ENCODE data around the gene AUTS2.

AUTS2 gene

GRCh38 chr7:69907720-69908119, 309.4 kb downstream of the AUTS2 start:
- Histone ChIP-seq H3K4me2 (ENCODE audit: low read length) (no peak overlapping the region), H3K23ac (ENCODE audit: low read length) (no peak overlapping the region), H3K27me3 (ENCODE audit: insufficient read depth, low read length, poor library complexity) (no peaks in the 10 kb centered on the region), H3K56ac (ENCODE audit: low read length) (no peak overlapping the region), H3K27ac (ENCODE audit: low read depth, low read length) (no peak overlapping the region), H2AK5ac (ENCODE audit: low read length) (no peak overlapping the region), H4K5ac (ENCODE audit: low read length) (no peak overlapping the region), H3K79me1 (ENCODE audit: low read length) (no peaks in the 10 kb centered on the region), H3K36me3 (ENCODE audit: control insufficient read depth, insufficient read depth, low read length) (no peaks in the 10 kb centered on the region), H2BK120ac (ENCODE audit: low read depth, low read length) (no peak overlapping the region), H3K4ac (ENCODE audit: low read depth, low read length) (no peak overlapping the region), H3K4me1 (ENCODE audit: control insufficient read depth, low read depth, low read length) (no peaks in the 10 kb centered on the region), H3K9ac (ENCODE audit: low read length) (no peak overlapping the region), H3K79me2 (ENCODE audit: control insufficient read depth, insufficient read depth, low read length) (no peaks in the 10 kb centered on the region), H3K18ac (ENCODE audit: low read length) (no peak overlapping the region), H2BK15ac (replicated peaks; ENCODE audit: low read depth) (no peak overlapping the region), H4K8ac (ENCODE audit: low read depth, low read length) (no peak overlapping the region), H3K4me3 (ENCODE audit: low read length) (no peak overlapping the region), H2BK5ac (ENCODE audit: low read length) (no peak overlapping the region)
- DNase-seq = no peak

DNA sequence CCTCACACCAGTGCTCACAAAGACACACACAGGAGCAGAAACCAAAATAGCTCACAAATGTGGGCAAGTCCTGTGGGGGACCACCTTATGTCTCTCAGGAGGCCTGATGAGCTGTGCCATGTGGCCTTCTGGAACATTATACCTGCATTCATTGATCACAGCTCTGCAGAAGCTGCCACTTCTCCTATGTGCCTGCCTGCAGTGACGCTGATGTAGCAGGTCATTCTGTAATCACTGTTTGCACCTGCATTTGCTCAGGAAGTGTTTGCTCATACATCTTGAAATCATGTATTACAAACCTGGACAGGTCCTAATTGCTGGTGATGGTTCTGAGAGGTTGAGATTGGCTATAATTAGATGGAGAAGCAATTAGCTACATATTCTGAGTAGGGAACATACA, 310.2 kb downstream of the AUTS2 start:
- Histone ChIP-seq H3K4ac (ENCODE audit: low read depth, low read length) (no peak overlapping the region), H4K8ac (ENCODE audit: low read depth, low read length) (no peak overlapping the region), H3K4me3 (ENCODE audit: low read length) (no peak overlapping the region), H3K18ac (ENCODE audit: low read length) (no peak overlapping the region), H3K56ac (ENCODE audit: low read length) (no peak overlapping the region), H2AK5ac (ENCODE audit: low read length) (no peak overlapping the region), H3K27ac (ENCODE audit: low read depth, low read length) (no peak overlapping the region), H3K9ac (ENCODE audit: low read length) (no peak overlapping the region), H3K79me2 (ENCODE audit: control insufficient read depth, insufficient read depth, low read length) (no peaks in the 10 kb centered on the region), H3K36me3 (ENCODE audit: control insufficient read depth, insufficient read depth, low read length) (no peaks in the 10 kb centered on the region), H3K4me2 (ENCODE audit: low read length) (no peak overlapping the region), H3K79me1 (ENCODE audit: low read length) (no peaks in the 10 kb centered on the region), H2BK120ac (ENCODE audit: low read depth, low read length) (no peak overlapping the region), H2BK15ac (replicated peaks; ENCODE audit: low read depth) (no peak overlapping the region), H3K23ac (ENCODE audit: low read length) (no peak overlapping the region), H2BK5ac (ENCODE audit: low read length) (no peak overlapping the region), H3K4me1 (ENCODE audit: control insufficient read depth, low read depth, low read length) (no peaks in the 10 kb centered on the region), H3K27me3 (ENCODE audit: insufficient read depth, low read length, poor library complexity) (no peaks in the 10 kb centered on the region), H4K5ac (ENCODE audit: low read length) (no peak overlapping the region)
- no peak for DNase-seq
- WGBS (ENCODE audit: extremely low coverage, insufficient coverage, low lambda C conversion rate) = no CpG with 5 or more reads among the region's 1 CpG

- Histone ChIP-seq H3K36me3 (ENCODE audit: control insufficient read depth, insufficient read depth, low read length) (no peaks in the 10 kb centered on the region), H3K4me2 (ENCODE audit: low read length) (no peak overlapping the region), H3K4me1 (ENCODE audit: control insufficient read depth, low read depth, low read length) (no peaks in the 10 kb centered on the region), H3K9ac (ENCODE audit: low read length) (no peak overlapping the region), H3K27ac (ENCODE audit: low read depth, low read length) (no peak overlapping the region), H3K79me2 (ENCODE audit: control insufficient read depth, insufficient read depth, low read length) (no peaks in the 10 kb centered on the region), H4K8ac (ENCODE audit: low read depth, low read length) (no peak overlapping the region), H2BK15ac (replicated peaks; ENCODE audit: low read depth) (no peak overlapping the region), H3K27me3 (ENCODE audit: insufficient read depth, low read length, poor library complexity) (no peaks in the 10 kb centered on the region), H3K79me1 (ENCODE audit: low read length) (no peaks in the 10 kb centered on the region), H3K18ac (ENCODE audit: low read length) (no peak overlapping the region), H3K23ac (ENCODE audit: low read length) (no peak overlapping the region), H2BK120ac (ENCODE audit: low read depth, low read length) (no peak overlapping the region), H3K4me3 (ENCODE audit: low read length) (no peak overlapping the region), H2AK5ac (ENCODE audit: low read length) (no peak overlapping the region), H3K4ac (ENCODE audit: low read depth, low read length) (no peak overlapping the region), H2BK5ac (ENCODE audit: low read length) (no peak overlapping the region), H4K5ac (ENCODE audit: low read length) (no peak overlapping the region), H3K56ac (ENCODE audit: low read length) (no peak overlapping the region)
- WGBS (ENCODE audit: extremely low coverage, insufficient coverage, low lambda C conversion rate) = no CpG with 5 or more reads among the region's 3 CpGs
- no peak for DNase-seq
These were observed 311.9 kb downstream of the AUTS2 start for GRCh38 chr7:69910150-69910549.

- WGBS (ENCODE audit: extremely low coverage, insufficient coverage, low lambda C conversion rate) = no CpG with 5 or more reads among the region's 8 CpGs
These were observed 313.1 kb downstream of the AUTS2 start for GRCh38 chr7:69911337-69911736.

GRCh38 chr7:69912141-69912540, 313.9 kb downstream of the AUTS2 start:
- no peak overlapping the region for H3K27ac ChIP-seq (ENCODE audit: low read depth, low read length)
- no peaks in the 10 kb centered on the region for H3K79me1 ChIP-seq (ENCODE audit: low read length)
- H3K79me2 ChIP-seq (ENCODE audit: control insufficient read depth, insufficient read depth, low read length) = no peaks in the 10 kb centered on the region
- no peak overlapping the region for H3K4me3 ChIP-seq (ENCODE audit: low read length)
- H3K4ac ChIP-seq (ENCODE audit: low read depth, low read length) = no peak overlapping the region
- no peak for DNase-seq
- no peaks in the 10 kb centered on the region for H3K27me3 ChIP-seq (ENCODE audit: insufficient read depth, low read length, poor library complexity)
- no CpG with 5 or more reads among the region's 6 CpGs for WGBS (ENCODE audit: extremely low coverage, insufficient coverage, low lambda C conversion rate)
- H3K56ac ChIP-seq (ENCODE audit: low read length) = no peak overlapping the region
- no peaks in the 10 kb centered on the region for H3K36me3 ChIP-seq (ENCODE audit: control insufficient read depth, insufficient read depth, low read length)
- no peaks in the 10 kb centered on the region for H3K4me1 ChIP-seq (ENCODE audit: control insufficient read depth, low read depth, low read length)
- H4K5ac ChIP-seq (ENCODE audit: low read length) = no peak overlapping the region
- H3K18ac ChIP-seq (ENCODE audit: low read length) = no peak overlapping the region
- no peak overlapping the region for H2BK15ac ChIP-seq (replicated peaks; ENCODE audit: low read depth)
- H3K9ac ChIP-seq (ENCODE audit: low read length) = no peak overlapping the region
- H2BK5ac ChIP-seq (ENCODE audit: low read length) = no peak overlapping the region
- H2AK5ac ChIP-seq (ENCODE audit: low read length) = no peak overlapping the region
- H2BK120ac ChIP-seq (ENCODE audit: low read depth, low read length) = no peak overlapping the region
- no peak overlapping the region for H4K8ac ChIP-seq (ENCODE audit: low read depth, low read length)
- no peak overlapping the region for H3K4me2 ChIP-seq (ENCODE audit: low read length)
- H3K23ac ChIP-seq (ENCODE audit: low read length) = no peak overlapping the region

More at GRCh38 chr7:69911337-69911736, 313.1 kb downstream of the AUTS2 start:
- Histone ChIP-seq H3K4me2 (ENCODE audit: low read length) (no peak overlapping the region), H2BK15ac (replicated peaks; ENCODE audit: low read depth) (no peak overlapping the region), H3K36me3 (ENCODE audit: control insufficient read depth, insufficient read depth, low read length) (no peaks in the 10 kb centered on the region), H3K79me1 (ENCODE audit: low read length) (no peaks in the 10 kb centered on the region), H3K79me2 (ENCODE audit: control insufficient read depth, insufficient read depth, low read length) (no peaks in the 10 kb centered on the region), H3K4me1 (ENCODE audit: control insufficient read depth, low read depth, low read length) (no peaks in the 10 kb centered on the region), H3K9ac (ENCODE audit: low read length) (no peak overlapping the region), H2BK120ac (ENCODE audit: low read depth, low read length) (no peak overlapping the region), H3K4me3 (ENCODE audit: low read length) (no peak overlapping the region), H3K18ac (ENCODE audit: low read length) (no peak overlapping the region), H4K5ac (ENCODE audit: low read length) (no peak overlapping the region), H4K8ac (ENCODE audit: low read depth, low read length) (no peak overlapping the region), H3K56ac (ENCODE audit: low read length) (no peak overlapping the region), H2BK5ac (ENCODE audit: low read length) (no peak overlapping the region), H3K27ac (ENCODE audit: low read depth, low read length) (no peak overlapping the region), H3K27me3 (ENCODE audit: insufficient read depth, low read length, poor library complexity) (no peaks in the 10 kb centered on the region), H3K23ac (ENCODE audit: low read length) (no peak overlapping the region), H2AK5ac (ENCODE audit: low read length) (no peak overlapping the region), H3K4ac (ENCODE audit: low read depth, low read length) (no peak overlapping the region)
- DNase-seq = no peak

DNA sequence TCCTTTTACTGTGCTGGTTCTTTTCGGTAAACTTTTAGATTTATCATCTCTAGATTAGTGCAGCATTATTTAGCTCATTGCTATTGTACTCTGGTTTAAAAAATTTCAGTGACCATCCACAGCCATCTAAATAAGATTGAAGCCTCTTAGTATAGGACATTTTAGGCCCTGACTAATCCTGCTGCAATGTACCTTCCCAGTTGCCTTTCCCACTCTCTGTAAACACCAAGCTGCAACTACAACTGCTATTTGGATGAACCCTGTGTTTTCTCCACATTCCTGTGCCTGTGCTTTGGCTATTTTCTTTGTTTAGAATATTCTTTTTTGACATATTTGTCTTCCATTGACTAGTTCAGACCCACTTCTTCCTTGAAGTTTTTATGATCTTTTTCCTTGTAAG, 314.6 kb downstream of the AUTS2 start:
- no peak overlapping the region for H3K56ac ChIP-seq (ENCODE audit: low read length)
- no peaks in the 10 kb centered on the region for H3K4me1 ChIP-seq (ENCODE audit: control insufficient read depth, low read depth, low read length)
- WGBS (ENCODE audit: extremely low coverage, insufficient coverage, low lambda C conversion rate) = no CpG with 5 or more reads among the region's 1 CpG
- no peak overlapping the region for H2BK15ac ChIP-seq (replicated peaks; ENCODE audit: low read depth)
- no peak overlapping the region for H3K18ac ChIP-seq (ENCODE audit: low read length)
- H3K79me1 ChIP-seq (ENCODE audit: low read length) = no peaks in the 10 kb centered on the region
- H2AK5ac ChIP-seq (ENCODE audit: low read length) = no peak overlapping the region
- H3K9ac ChIP-seq (ENCODE audit: low read length) = no peak overlapping the region
- H3K4me3 ChIP-seq (ENCODE audit: low read length) = no peak overlapping the region
- H3K79me2 ChIP-seq (ENCODE audit: control insufficient read depth, insufficient read depth, low read length) = no peaks in the 10 kb centered on the region
- no peaks in the 10 kb centered on the region for H3K27me3 ChIP-seq (ENCODE audit: insufficient read depth, low read length, poor library complexity)
- no peak overlapping the region for H3K23ac ChIP-seq (ENCODE audit: low read length)
- H4K5ac ChIP-seq (ENCODE audit: low read length) = no peak overlapping the region
- no peak overlapping the region for H3K27ac ChIP-seq (ENCODE audit: low read depth, low read length)
- H3K4ac ChIP-seq (ENCODE audit: low read depth, low read length) = no peak overlapping the region
- H3K4me2 ChIP-seq (ENCODE audit: low read length) = no peak overlapping the region
- DNase-seq = no peak
- H4K8ac ChIP-seq (ENCODE audit: low read depth, low read length) = no peak overlapping the region
- H2BK5ac ChIP-seq (ENCODE audit: low read length) = no peak overlapping the region
- H2BK120ac ChIP-seq (ENCODE audit: low read depth, low read length) = no peak overlapping the region
- no peaks in the 10 kb centered on the region for H3K36me3 ChIP-seq (ENCODE audit: control insufficient read depth, insufficient read depth, low read length)

All from mesendoderm (in vitro differentiated cells).